ENCODE data around the gene HLCS. TPM values are rescaled to one million over a fixed set of nuclear protein-coding genes. Genes with fewer than 3 reads are reported as not detected.

Gene HLCS
- total and polyA plus RNA-seq, 10 of the 15 experiments (the other 5 are each of a cell fraction or from before 2014, with no cell fraction given), result 1.5 to 12.7 (median 9.6) TPM

- TF ChIP-seq SKIL (IDR thresholded peaks at IDR 0.05; ENCODE audit: low read depth, poor library complexity, severe bottlenecking), result no peak
- TF ChIP-seq SREBF1 (IDR thresholded peaks at IDR 0.05; ENCODE audit: low read length), result no peak
- no peak for TF ChIP-seq ZZZ3 (IDR thresholded peaks at IDR 0.05; ENCODE audit: control insufficient read depth, insufficient read length, low read depth)
Measured at GRCh38 chr21:36887963-36888362, 78.5 kb downstream of the HLCS start (continued).

GRCh38 chr21:36883532-36884486, 82.7 kb downstream of the HLCS start:
- POLR2A ChIA-PET, result no interaction called here
- CTCF ChIA-PET, result interaction anchor here (0.6 to 1.0 kb wide), 3 partner anchors 9 to 457 kb away, joined by 3 to 4 read pairs (median 3); no protein-coding TSS in a partner anchor
- Histone ChIP-seq H4K20me1 (ENCODE audit: control insufficient read depth, insufficient read depth) (no peaks in the 10 kb centered on the region), H3K27me3 (replicated peaks in 1 of 2; ENCODE audit: control insufficient read depth in 2 of 2, insufficient read depth in 2 of 2, low read length in 1 of 2) (no peaks in the 10 kb centered on the region), H3K79me2 (ENCODE audit: control insufficient read depth, insufficient read depth, low read length) (no peaks in the 10 kb centered on the region), H3K4me2 (ENCODE audit: control insufficient read depth, insufficient read depth) (no peak overlapping the region), H3K9me3 (replicated peaks; ENCODE audit: control insufficient read depth, insufficient read depth, low read length) (no peaks in the 10 kb centered on the region; the same call in 2 of the 3 replicates), H3K9ac (ENCODE audit: control insufficient read depth, insufficient read depth, low read length) (no peak overlapping the region), H3K4me3 (no peak overlapping the region), H3K27ac (ENCODE audit: control insufficient read depth, insufficient read depth) (no peak overlapping the region), H3K36me3 (ENCODE audit: control insufficient read depth in 2 of 2, insufficient read depth in 2 of 2, low read length in 1 of 2) (no peaks in the 10 kb centered on the region), H2AFZ (ENCODE audit: control insufficient read depth, low read depth, low read length) (no peak overlapping the region), H3K4me1 (ENCODE audit: control insufficient read depth, insufficient read depth, low read length) (no peaks in the 10 kb centered on the region)
- WGBS (ENCODE audit: insufficient coverage, insufficient replicate concordance, low lambda C conversion rate, missing lambda C conversion rate), result 82% methylated on average over 14 of the region's 14 CpGs
- in situ Hi-C loops (cut with MboI), result no loop called here
- RAD21 ChIA-PET (ENCODE audit: unreplicated experiment), result no interaction called here
- ATAC-seq (no peak), FAIRE-seq (no peak), DNase-seq (ENCODE audit: low read depth, low spot score) (no peak)
- TF ChIP-seq POLR2AphosphoS5 (IDR thresholded peaks at IDR 0.05; ENCODE audit: low read length) (no peak), SKIL (IDR thresholded peaks at IDR 0.05; ENCODE audit: low read depth, poor library complexity, severe bottlenecking) (no peak), IRF3 (IDR thresholded peaks at IDR 0.05) (no peak), NR2C1 (IDR thresholded peaks at IDR 0.05) (no peak), MYC (IDR thresholded peaks at IDR 0.05; ENCODE audit: insufficient read depth, insufficient read length, insufficient replicate concordance, low read length, severe bottlenecking) (no peak), SREBF2 (IDR thresholded peaks at IDR 0.05; ENCODE audit: low read length) (no peak), WRNIP1 (IDR thresholded peaks at IDR 0.05; ENCODE audit: borderline replicate concordance, low read depth, low read length) (no peak), SUPT20H (IDR thresholded peaks at IDR 0.05; ENCODE audit: borderline replicate concordance, control insufficient read depth, low read depth, low read length) (no peak)
- SMC1A ChIA-PET (ENCODE audit: uncharacterized antibody, unreplicated experiment), result no interaction called here
- intact Hi-C loops (cut with micrococcal nuclease; ENCODE audit: unreplicated experiment), result no loop called here
- no TSS peak for BruUV-seq (replicated peaks)

Measured in GM12878 (cell line).